GM12892 (cell line): Measurements from ENCODE around the gene DAPK1.

ENCODE experiments used
- POLR2A ChIP-seq: IDR thresholded peaks from 2 replicates; pipeline ENCODE4 v1.6.1; 2011; ENCODE audit warnings: low read depth, low read length, control low read depth
- POLR2AphosphoS5 ChIP-seq: IDR thresholded peaks from 2 replicates; pipeline ENCODE4 v1.6.1; 2011; ENCODE audit warnings: low read depth, low read length, control low read depth

DNA sequence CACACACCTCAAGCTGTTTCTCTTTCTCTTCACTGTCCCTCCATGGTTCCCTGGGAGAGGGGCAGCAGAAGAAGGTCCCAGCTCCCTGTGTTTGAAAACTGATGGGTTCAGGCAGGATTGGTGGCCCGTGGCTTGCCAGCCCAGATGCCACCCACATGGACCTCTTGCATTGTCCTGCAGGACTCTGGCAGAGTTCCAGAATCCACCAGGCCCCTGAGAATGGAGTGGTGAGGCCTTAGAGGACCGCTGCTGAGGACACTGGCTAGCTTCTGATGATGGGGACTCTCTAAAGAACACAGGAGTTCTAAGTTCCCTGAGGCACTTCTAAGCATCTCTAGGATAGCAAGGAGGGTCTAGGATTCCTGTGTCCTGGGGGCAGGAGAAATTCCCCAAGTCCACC lies 253.1 kb downstream of the DAPK1 start:
- no peak for TF ChIP-seq POLR2A
- TF ChIP-seq POLR2AphosphoS5 = no peak
